Endothelial cell of hepatic sinusoid (primary cell): ENCODE data around the gene LENEP.

Experiments
- in situ Hi-C: cut with HindIII; loops from 2 replicates; pipeline ENCODE4 v1.10.0; 2017; ENCODE audit warnings: low sequenced_read_pairs

Gene LENEP

DNA sequence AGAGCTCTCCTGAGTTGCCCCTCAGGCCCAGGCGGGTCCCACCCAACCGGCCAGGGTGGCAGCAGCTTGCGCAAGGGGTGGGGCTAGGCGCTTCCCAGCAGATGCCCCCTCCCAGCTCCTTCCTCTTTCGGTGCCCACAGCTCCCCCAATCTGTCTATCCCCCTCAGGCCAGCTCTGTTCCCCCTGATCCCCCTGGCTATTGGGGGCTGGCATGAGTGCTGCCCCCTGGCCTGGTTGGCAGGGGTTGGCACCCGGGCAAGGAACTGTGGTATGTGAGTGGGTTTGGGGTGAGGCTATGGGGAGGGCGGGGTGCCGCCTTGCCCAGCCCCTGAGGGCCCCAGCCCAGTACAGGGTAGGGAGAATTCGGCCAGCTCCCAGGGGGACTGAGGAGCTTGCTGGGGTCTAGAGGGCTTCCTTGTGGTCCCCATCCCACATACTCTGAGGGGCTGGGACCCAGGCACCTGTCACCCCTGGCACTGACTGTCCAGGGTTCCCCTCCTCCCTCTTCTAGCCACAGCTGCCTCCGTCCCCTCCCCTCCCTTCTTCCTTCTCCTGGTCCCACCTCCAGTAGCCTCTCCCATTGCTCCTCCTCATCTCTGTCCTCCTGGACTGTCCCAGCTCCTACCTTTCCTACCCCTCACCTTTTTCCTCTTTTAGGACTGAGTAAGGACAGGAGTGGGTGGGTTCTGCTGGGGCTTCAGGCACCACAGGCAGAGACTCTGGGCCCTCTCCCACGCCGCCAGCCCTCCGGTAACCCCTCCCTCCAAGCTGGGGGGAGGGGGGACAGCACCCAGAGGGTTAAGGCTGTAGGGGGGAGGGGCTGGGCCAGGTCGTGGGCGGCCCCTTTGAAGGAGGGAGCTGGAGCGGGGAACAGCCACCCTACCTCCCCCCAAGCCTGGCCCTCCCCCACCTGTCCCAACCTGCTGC lies 14.9 kb downstream of the LENEP start:
- in situ Hi-C loops, result no loop called here

DNA sequence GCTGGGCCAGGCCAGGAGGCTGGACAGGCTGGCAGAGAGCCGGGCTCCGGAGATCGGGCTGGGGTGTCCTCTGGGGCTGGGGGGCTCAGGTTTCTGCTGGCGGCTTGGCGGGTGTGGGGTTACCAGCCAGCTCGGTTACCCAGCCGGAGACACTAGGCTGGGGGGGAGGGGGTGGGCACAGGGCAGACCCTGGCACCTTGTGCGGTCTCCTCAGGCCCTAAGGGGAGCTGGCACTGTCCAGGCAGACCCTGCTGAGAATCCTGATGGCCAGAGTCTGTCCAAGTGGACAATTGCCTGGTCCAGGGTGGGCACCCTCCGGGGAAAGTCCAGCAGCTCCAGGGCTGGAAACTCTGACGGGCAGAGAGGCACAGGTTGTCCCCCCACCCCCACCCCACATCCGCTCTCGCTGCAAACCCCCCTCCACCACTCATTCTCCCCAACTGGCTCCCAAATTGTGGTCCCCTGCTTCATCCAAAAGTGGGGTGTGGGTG lies 15.9 kb downstream of the LENEP start:
- in situ Hi-C loops, result no loop called here

DNA sequence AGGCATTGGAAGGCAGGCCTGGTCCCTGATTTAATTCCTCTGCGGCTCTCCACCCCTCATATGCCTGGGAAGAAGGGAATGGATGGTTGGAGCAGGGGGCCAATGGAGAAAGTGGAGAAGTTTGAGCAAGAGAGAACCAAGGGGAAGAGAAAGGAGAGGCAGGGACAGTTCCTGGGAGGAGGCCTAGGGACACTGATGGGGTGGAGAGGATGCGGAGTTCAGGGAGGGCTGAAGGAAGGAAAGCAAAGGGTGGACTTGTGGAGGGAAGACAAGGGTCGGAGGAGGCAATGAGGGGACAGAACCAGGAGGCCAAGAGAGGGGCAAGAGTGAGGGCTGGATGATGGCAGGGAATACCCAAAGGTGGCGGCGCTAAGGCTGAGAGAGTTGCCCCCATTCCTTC lies 16.4 kb downstream of the LENEP start:
- in situ Hi-C loops, result loop anchor here (5.0 to 10.0 kb wide), 3 partner anchors 52 to 135 kb away; partner anchors contain the start of genes KCNN3 and PBXIP1

DNA sequence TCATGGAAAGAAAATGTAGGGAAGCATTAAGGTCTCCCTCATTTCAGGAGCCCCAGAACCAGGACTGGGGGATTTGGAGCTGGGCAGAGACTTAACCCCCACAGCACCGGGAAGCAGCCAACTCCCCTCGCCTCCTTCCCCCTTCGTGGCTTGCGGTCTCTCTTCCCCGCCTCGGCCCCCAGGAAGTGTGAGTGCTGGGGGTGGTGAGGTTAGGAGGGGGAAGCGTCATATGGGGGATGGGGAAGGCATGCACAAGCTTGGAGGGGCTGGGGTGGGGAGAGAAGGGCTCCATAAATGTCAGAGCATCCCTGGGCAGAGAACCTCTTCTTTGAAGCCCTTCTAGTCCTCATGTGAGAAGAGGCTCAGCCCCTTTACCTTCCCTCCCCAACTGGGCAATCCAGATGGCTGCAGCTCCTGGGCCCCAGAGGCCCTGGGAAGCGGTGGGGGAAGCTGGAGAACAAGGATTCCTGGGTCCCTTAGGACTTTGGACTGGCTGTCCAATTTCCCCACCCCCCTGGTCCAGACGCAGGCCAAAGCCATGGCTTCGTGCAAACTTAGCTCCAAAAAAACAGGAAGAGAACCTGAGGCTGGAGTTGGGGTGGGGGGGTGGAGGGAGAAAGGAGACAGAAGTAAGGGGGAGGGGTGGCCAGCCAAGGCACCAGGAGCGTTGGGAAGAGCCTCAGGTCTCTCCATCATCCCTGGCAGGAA lies 17.0 kb downstream of the LENEP start:
- in situ Hi-C loops, result loop anchor here (5.0 to 10.0 kb wide), 3 partner anchors 53 to 136 kb away; partner anchors contain the start of genes KCNN3 and PBXIP1

DNA sequence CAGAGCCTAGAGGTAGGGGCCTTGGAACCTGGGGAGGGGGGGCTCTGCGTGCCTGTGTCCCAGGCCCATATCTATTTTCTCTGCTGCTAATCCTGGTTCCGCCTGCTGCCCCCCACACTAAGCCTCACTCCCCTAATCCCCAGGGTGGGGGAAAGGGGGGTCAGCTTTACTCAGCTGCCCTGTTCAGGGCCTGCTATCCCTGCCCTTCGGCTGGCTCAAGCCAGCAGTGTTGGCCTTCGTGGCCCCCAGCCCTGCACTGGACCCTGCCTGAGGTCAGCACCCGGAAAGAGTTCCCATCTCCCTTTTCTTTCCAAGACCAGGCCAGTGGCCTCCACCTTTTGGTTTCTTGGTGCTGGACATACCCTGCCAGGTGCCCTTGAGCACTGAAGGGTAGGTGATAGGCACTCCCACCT lies 17.6 kb downstream of the LENEP start:
- in situ Hi-C loops, result loop anchor here (5.0 to 10.0 kb wide), 3 partner anchors 54 to 136 kb away; partner anchors contain the start of genes KCNN3 and PBXIP1

DNA sequence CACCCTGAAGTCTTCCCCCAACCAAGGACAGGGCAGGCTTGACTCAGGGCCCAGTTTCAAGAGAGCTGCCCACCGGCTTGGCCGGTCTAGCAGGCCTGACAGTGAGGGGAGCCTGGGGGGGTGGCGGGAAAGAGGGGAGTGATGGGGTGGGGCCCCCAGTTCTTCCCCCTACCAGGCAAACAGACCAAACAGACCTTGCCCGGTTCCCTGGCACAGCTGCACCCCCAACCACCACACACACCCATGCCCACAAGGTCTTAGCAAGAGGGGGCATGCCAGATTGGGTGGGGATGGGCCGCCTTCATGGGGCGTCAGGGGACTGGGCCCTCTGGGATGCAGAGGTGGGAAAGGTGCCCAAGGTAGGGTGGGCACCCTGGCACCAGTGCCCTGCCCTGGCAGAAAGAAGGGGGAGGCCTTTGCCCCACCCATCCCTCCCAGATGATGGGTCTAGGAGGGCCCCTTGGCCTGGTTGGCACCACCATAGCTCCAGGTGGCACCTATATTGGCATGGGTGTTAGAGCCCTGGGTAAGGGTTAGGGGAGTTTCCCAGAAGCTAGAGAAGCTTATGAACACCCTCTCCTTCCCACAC lies 18.1 kb downstream of the LENEP start:
- in situ Hi-C loops, result loop anchor here (5.0 to 10.0 kb wide), 3 partner anchors 54 to 137 kb away; partner anchors contain the start of genes KCNN3 and PBXIP1

DNA sequence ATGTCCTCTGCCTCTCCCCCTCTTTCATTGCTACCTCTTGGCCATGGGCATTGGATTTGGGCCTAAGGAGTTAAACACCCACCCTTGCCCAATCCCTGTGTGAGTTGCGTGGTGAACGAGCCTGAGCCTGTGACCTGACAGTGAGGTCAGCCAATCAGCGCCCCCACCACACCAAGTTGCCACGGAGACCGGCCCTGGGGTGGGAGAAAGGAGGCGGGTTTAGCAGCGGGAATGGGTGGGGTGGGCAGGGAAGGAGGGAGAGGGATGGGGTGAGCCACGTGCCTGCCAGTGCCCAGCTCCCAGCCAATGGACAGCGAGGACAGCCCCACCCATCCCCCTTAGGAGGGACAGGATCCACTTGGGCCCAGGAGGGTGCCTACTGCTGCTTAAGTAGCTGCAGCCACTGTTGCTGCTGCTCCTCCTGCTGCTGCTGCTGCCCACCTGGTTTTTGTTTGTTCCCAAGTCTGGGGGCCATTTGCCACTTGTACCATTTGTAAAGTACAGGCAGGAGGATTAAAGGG lies 18.7 kb downstream of the LENEP start:
- in situ Hi-C loops, result loop anchor here (5.0 to 10.0 kb wide), 3 partner anchors 55 to 137 kb away; partner anchors contain the start of genes KCNN3 and PBXIP1

DNA sequence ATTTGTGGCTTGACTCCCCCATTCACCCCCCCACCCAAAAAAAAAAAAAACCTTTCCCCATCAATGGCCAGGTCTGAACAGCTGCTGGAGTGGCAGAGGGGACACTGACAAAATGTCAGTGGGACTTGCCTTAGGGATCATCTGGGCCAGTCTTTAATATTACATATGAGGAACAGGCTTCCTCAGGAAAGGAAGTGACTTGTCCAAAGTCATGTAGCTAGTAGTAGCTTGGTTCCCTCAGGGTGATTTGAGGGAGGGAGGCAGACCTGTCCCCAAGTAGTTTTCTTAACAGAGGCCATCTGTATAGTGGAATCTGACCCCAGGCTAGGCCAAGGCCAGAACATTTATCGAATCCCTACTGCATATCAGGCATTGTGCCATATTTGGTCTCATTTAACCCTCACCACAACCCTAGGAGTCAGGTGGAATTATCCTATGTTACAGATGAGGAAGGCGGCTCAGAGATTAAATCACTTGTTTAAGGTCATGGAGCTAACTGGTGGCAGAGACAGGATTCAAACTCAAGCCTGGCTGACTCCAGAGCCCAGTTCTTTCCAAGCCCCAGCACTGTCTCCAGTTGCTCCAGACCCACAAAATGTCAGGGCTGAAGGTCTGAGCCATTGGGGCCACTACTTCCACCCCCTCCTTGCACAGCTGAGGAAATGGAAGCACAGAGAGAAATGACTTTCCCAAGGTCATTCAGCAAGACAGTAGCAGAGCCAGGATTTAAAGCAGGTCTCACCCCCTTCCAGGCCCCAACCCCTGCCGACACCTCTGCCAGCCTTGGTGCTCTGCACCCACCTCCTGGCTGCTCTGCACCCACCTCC lies 19.6 kb downstream of the LENEP start:
- in situ Hi-C loops, result loop anchor here (5.0 to 10.0 kb wide), 3 partner anchors 56 to 138 kb away; partner anchors contain the start of genes KCNN3 and PBXIP1

DNA sequence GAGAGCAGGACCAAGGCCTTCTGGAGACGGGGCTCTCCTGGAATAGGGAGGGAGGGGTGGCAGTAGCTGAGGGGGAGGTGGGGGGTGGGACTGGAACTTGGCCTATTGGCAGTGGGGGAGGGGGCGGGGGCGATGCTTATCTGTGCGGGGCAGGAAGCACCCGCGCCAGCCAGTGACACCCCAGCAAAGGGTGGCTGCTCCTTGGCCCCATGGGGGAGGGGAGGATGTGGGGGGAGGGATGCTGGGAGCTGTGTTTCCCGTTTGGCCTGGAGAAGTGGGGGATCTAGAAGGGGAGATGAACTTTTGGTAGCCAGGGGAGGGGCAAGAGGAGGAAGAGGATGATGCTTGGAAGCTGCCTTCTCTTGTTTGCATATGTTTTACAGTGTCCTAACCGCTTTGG lies 20.2 kb downstream of the LENEP start:
- in situ Hi-C loops, result loop anchor here (5.0 to 10.0 kb wide), 3 partner anchors 56 to 139 kb away; partner anchors contain the start of genes KCNN3 and PBXIP1

DNA sequence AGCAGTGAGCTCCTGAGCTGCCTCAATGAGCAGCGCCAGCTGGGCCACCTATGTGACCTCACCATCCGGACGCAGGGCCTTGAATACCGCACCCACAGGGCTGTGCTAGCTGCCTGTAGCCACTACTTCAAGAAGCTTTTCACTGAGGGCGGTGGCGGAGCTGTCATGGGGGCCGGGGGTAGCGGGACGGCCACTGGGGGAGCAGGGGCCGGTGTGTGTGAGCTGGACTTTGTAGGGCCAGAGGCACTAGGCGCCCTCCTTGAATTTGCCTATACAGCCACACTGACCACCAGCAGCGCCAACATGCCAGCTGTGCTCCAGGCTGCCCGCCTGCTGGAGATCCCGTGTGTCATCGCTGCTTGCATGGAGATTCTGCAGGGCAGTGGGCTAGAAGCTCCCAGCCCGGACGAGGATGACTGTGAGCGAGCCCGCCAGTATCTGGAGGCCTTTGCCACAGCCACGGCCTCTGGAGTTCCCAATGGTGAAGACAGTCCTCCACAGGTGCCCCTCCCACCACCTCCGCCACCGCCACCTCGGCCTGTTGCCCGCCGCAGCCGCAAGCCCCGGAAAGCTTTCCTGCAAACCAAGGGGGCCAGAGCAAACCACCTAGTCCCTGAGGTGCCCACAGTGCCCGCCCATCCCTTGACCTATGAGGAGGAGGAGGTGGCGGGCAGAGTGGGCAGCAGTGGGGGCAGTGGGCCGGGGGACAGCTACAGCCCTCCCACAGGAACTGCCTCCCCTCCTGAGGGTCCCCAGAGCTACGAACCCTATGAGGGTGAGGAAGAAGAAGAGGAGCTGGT lies 21.5 kb downstream of the LENEP start:
- in situ Hi-C loops, result loop anchor here (5.0 to 10.0 kb wide), 3 partner anchors 58 to 140 kb away; partner anchors contain the start of genes KCNN3 and PBXIP1

DNA sequence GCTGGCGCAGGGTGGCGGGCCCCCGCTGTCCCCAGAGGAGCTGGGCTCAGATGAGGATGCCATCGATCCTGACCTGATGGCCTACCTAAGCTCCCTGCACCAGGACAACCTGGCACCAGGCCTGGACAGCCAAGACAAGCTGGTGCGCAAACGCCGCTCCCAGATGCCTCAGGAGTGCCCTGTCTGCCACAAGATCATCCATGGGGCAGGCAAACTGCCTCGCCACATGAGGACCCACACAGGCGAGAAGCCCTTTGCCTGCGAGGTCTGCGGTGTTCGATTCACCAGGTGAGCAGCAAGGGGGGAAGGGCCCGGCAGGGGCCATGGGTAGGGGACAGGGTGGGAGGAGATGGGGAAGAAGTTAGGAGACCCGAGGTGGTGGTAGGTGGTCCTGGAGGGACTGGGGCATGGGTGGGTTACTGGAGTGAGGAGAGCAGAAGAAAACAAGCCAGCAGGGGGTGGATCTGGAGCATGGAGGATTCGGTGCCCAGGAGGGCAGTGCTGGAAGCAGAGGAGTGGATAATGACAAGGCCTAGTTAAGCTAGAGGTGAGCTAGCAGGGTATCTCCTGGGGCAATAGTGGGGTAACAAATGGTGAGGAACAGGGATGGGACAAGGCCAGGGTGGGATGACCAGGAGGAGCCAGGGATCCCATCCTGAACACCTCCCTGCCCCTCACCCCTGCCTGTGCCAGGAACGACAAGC lies 22.3 kb downstream of the LENEP start:
- in situ Hi-C loops, result loop anchor here (10.0 kb wide), 2 partner anchors 101 to 141 kb away; partner anchors contain the start of gene KCNN3

DNA sequence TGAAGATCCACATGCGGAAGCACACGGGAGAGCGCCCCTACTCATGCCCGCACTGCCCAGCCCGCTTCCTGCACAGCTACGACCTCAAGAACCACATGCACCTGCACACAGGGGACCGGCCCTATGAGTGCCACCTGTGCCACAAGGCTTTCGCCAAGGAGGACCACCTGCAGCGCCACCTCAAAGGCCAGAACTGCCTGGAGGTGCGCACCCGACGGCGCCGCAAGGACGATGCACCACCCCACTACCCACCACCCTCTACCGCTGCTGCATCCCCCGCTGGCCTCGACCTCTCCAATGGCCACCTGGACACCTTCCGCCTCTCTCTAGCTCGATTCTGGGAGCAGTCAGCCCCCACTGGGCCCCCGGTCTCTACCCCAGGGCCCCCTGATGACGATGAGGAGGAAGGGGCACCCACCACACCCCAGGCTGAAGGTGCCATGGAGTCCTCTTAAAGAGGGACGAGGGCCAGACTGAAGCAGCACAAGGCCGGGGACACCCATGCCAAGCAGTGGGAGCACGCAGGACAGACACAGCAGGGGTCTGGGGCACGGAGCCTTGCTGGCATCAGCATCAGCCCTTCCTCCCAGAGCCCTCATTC lies 22.9 kb downstream of the LENEP start:
- in situ Hi-C loops, result loop anchor here (10.0 kb wide), 2 partner anchors 102 to 142 kb away; partner anchors contain the start of gene KCNN3

DNA sequence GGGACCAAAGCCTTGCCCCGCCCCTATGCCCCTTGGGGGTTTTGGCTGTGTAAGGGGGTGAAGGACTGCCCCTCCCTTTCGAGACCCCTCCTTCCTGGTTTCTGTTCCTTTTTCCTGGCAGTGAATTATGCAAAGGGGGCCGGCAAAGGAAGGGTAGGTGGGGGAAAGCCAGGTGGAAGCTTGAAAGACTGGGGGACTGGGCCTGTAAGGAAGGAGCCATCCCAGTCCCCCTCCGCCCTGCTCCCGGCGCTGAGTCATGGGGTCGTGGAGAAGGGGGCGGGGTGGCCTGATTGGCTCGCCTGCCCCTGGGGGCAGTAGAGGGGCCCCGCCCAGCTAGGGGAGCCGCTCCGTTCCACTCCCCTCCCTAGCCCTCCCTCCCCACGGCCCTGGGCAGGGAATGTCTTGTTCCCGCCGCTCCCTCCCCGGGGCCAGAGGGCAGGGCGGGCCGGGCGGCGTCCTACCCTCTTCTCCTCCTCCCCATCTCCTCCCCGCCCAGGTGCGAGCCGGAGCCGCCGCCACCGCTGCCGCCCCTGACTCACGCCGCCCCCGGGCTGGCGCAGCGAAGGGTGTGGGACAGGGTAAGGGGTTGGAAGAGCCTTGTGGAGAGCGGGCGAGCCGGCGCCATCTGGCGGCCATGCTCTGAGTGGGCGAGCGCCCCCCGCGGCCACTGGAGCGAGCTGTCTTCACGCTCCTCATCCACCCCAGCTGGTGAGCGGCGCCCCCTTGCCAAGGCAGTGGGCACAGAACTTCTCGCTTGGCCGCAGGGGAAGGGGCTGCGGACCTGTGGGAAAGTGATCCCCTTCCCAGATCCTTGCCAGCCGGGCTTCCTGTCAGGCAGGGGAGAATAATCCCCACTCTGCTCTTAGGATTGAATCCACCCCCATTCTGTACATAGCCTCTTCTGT lies 23.9 kb downstream of the LENEP start:
- in situ Hi-C loops, result loop anchor here (10.0 kb wide), 2 partner anchors 102 to 142 kb away; partner anchors contain the start of gene KCNN3

DNA sequence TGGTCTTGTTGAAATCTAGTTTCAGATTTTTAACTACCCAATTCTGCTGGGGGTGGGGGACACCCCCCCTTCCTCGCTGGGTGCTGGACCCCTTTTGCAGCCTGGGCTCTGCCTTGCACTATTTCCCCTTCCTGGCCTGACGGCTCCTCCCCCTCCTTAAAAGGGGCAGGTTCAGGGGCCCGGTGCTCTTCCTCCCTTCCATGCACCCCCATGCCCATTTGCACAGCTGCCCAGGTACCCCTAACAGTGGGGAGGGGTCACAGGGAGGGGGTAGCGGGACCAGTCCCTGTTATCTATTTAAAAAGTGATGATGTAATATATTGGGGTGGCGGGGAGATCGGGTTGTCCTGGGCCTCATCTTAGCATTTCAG lies 24.5 kb downstream of the LENEP start:
- in situ Hi-C loops, result loop anchor here (10.0 kb wide), 2 partner anchors 103 to 143 kb away; partner anchors contain the start of gene KCNN3

DNA sequence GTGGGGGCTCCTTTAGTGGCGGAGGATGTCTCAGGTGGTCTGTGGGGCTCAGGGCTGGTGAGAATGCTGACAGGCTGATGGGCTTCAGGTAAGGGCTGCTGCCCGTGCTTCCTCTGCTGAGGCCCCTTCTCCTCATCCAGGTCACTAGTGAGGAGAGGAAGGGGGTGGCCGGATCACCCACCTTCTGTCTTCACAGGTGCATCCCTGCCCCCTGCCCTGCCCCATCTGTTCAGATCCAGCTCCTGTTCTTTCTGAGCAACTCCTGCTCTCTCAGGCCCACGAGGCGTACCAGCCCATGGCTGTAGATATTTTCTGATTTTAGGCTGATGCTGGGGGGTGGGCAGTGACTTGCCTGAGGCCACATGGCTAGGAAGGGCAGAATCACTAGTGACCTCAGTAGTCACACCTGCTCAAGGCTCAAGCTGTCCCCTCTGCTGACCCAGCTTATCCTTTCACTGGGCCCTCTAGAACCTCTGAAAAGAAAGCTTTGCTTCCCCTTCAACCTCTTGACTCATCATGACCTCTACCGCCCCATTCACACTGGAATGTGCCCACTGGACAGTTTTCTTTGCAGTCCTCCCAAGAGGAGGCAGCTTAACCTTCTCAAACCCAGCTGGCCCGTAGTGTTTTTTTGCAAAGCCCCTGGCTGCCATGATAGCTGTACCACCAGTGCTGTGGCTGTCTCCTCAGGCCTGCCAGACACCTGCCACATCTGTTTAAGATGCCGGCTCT lies 25.4 kb downstream of the LENEP start:
- in situ Hi-C loops, result loop anchor here (10.0 kb wide), 2 partner anchors 104 to 144 kb away; partner anchors contain the start of gene KCNN3
